HepG2 (cell line): ENCODE data around the gene LAMA5. TPM values are rescaled to one million over a fixed set of nuclear protein-coding genes. Genes with fewer than 3 reads are reported as not detected.

Source experiments
- ARID4A ChIP-seq: sonication (generic); formaldehyde crosslinking; IDR thresholded peaks from 2 replicates; pipeline ENCODE4 v1.5.0; 2020; ENCODE audit warnings: mild to moderate bottlenecking, missing genetic modification reagents, borderline replicate concordance
- BHLHE40 ChIP-seq: IDR thresholded peaks from 2 replicates; pipeline ENCODE4 v1.6.1; 2011; ENCODE audit warnings: low read length, improper control_type of control experiment
- CHD4 ChIP-seq: fragments of 200-600 bp; sonication (generic); IDR thresholded peaks from 2 replicates; pipeline ENCODE4 v1.7.0; 2017; ENCODE audit warnings: mild to moderate bottlenecking, low read length, borderline replicate concordance
- ELF3 ChIP-seq: IDR thresholded peaks from 2 replicates; pipeline ENCODE4 v1.6.1; 2016; ENCODE audit warnings: missing genetic modification reagents, missing compliant biosample characterization
- JDP2 ChIP-seq: sonication (generic); formaldehyde crosslinking; IDR thresholded peaks from 2 replicates; pipeline ENCODE4 v1.8.1; 2022; ENCODE audit warnings: missing genetic modification reagents, borderline replicate concordance
- MAFK ChIP-seq, 2 experiments: IDR thresholded peaks in 1 of 2; conservative IDR thresholded peaks in 1 of 2; 2 replicates each; pipeline ENCODE4 v1.6.1; 2011; ENCODE audit warnings: improper control_type of control experiment in 2 of 2, low read length in 2 of 2
- MLLT10 ChIP-seq: sonication (generic); formaldehyde crosslinking; IDR thresholded peaks from 2 replicates; pipeline ENCODE4 v1.4.0; 2020; ENCODE audit warnings: missing genetic modification reagents
- MYC ChIP-seq: sonication (generic); formaldehyde crosslinking; IDR thresholded peaks from 2 replicates; pipeline ENCODE4 v1.9.0; 2021; ENCODE audit warnings: missing genetic modification reagents, borderline replicate concordance
- PHF21A ChIP-seq: sonication (generic); formaldehyde crosslinking; IDR thresholded peaks from 2 replicates; pipeline ENCODE4 v1.5.0; 2020; ENCODE audit warnings: mild to moderate bottlenecking, missing genetic modification reagents
- POGK ChIP-seq: sonication (generic); formaldehyde crosslinking; conservative IDR thresholded peaks from 2 replicates; pipeline ENCODE4 v1.8.0; 2022; ENCODE audit warnings: mild to moderate bottlenecking, moderate library complexity, missing genetic modification reagents
- POLR2A ChIP-seq, 2 experiments: IDR thresholded peaks; 2 replicates each; pipeline ENCODE4 v1.6.1; 2011; ENCODE audit warnings: low read depth in 2 of 2, low read length in 2 of 2, mild to moderate bottlenecking in 1 of 2, moderate library complexity in 1 of 2; ENCODE audit not compliant: insufficient read depth in 1 of 2
- PRDM15 ChIP-seq: sonication (generic); formaldehyde crosslinking; IDR thresholded peaks from 2 replicates; pipeline ENCODE4 v1.4.0; 2020; ENCODE audit warnings: missing genetic modification reagents
- RNF2 ChIP-seq: fragments of 450-650 bp; conservative IDR thresholded peaks from 2 replicates; pipeline ENCODE4 v1.6.1; 2016; ENCODE audit warnings: low read depth
- TBX2 ChIP-seq: sonication (generic); formaldehyde crosslinking; IDR thresholded peaks from 2 replicates; pipeline ENCODE4 v1.5.0; 2020; ENCODE audit warnings: missing genetic modification reagents, mild to moderate bottlenecking, borderline replicate concordance
- TMF1 ChIP-seq: sonication (generic); formaldehyde crosslinking; IDR thresholded peaks from 2 replicates; pipeline ENCODE4 v1.8.1; 2022; ENCODE audit warnings: low read depth, missing genetic modification reagents
- ZNF232 ChIP-seq: sonication (generic); formaldehyde crosslinking; IDR thresholded peaks from 2 replicates; pipeline ENCODE4 v1.4.0; 2020; ENCODE audit warnings: missing genetic modification reagents, borderline replicate concordance
- ZNF337 ChIP-seq: sonication (generic); formaldehyde crosslinking; IDR thresholded peaks from 2 replicates; pipeline ENCODE4 v1.5.1; 2020; ENCODE audit warnings: missing genetic modification reagents, low read depth, mild to moderate bottlenecking, borderline replicate concordance
- ZNF451 ChIP-seq: sonication (generic); formaldehyde crosslinking; IDR thresholded peaks from 2 replicates; pipeline ENCODE4 v1.5.0; 2020; ENCODE audit warnings: mild to moderate bottlenecking, missing genetic modification reagents
- ZNF496 ChIP-seq: sonication (generic); formaldehyde crosslinking; IDR thresholded peaks from 2 replicates; pipeline ENCODE4 v1.8.1; 2023; ENCODE audit warnings: mild to moderate bottlenecking, moderate library complexity, missing genetic modification reagents; ENCODE audit not compliant: insufficient replicate concordance
- ZNF652 ChIP-seq: IDR thresholded peaks from 2 replicates; pipeline ENCODE4 v1.6.1; 2016; ENCODE audit warnings: low read depth, borderline replicate concordance
- ZNF749 ChIP-seq: sonication (generic); formaldehyde crosslinking; IDR thresholded peaks from 2 replicates; pipeline ENCODE4 v1.8.0; 2022; ENCODE audit warnings: mild to moderate bottlenecking, missing genetic modification reagents, moderate library complexity, borderline replicate concordance
- polyA plus RNA-seq, 8 experiments: library from polyadenylated mRNA; depleted of rRNA in 3 of 8; stranded (reverse) in 7 of 8; unstranded in 1 of 8; fragments of >200 nt; fragmentation: Illumina TruSeq in 4 of 8; extraction: Trizol in 4 of 8; gene quantifications; 2 replicates each; pipeline versions ENCODE4 v1.2.1 to v1.2.3, GENCODE V29; 2011 to 2016; ENCODE audit warnings: low read depth in 4 of 8, missing spikeins in 1 of 8, mixed read lengths in 1 of 8; ENCODE audit not compliant: insufficient read depth in 1 of 8
- total RNA-seq, 5 experiments: library from RNA; depleted of rRNA; stranded (reverse); fragments of >200 nt; fragmentation: Illumina TruSeq; extraction: Trizol; gene quantifications; 2 replicates each; pipeline ENCODE4 v1.2.3, GENCODE V29; 2016; ENCODE audit warnings: low read depth in 1 of 5

LAMA5 gene
- total and polyA plus RNA-seq, 2 of the 13 experiments (the other 11 are each of a cell fraction or from before 2014, with no cell fraction given) = 21.0 to 44.7 TPM

- TF ChIP-seq MYC (CRISPR knock-in tag) (no peak; the same call in 1 of the 2 replicates), ELF3 (CRISPR knock-in tag) (peak; percentile 28; the same call in 1 of the 2 replicates), ARID4A (CRISPR knock-in tag) (0 out of 2 replicates have a peak, but pooled peaks have one; percentile 53), POGK (CRISPR knock-in tag) (no peak), PHF21A (CRISPR knock-in tag) (no peak), PRDM15 (CRISPR knock-in tag) (0 out of 2 replicates have a peak, but pooled peaks have one; percentile 7), ZNF496 (CRISPR knock-in tag) (no peak), TBX2 (no peak), ZNF337 (CRISPR knock-in tag) (no peak), TMF1 (CRISPR knock-in tag) (peak; percentile 87; the same call in 1 of the 2 replicates), POLR2A (IDR thresholded peaks at IDR 0.05; ENCODE audit: insufficient read depth in 1 of 2, low read depth in 2 of 2, low read length in 2 of 2) (peak in 1 of 2 experiments; percentile 45; a peak in 1 of 4 replicates), ZNF232 (CRISPR knock-in tag) (no peak), CHD4 (no peak), JDP2 (CRISPR knock-in tag) (peak; percentile 3; the same call in 1 of the 2 replicates), ZNF652 (CRISPR knock-in tag) (peak; percentile 86), MLLT10 (CRISPR knock-in tag) (no peak), ZNF451 (no peak), RNF2 (0 out of 2 replicates have a peak, but pooled peaks have one; percentile 15), MAFK (conservative IDR thresholded peaks at IDR 0.05 in 1 of 2, IDR thresholded peaks at IDR 0.05 in 1 of 2; ENCODE audit: low read length in 2 of 2) (no peak), ZNF749 (CRISPR knock-in tag) (0 out of 2 replicates have a peak, but pooled peaks have one; percentile 4), BHLHE40 (0 out of 2 replicates have a peak, but pooled peaks have one; percentile 4)
These were observed at the start of gene LAMA5 (continued) for GRCh38 chr20:62367136-62367632.
